BLaER1 (cell line): Measurements from ENCODE around the gene LYL1.
A peak's percentile ranks its signal among the peaks of the same experiment; 100 is the strongest.

ENCODE experiments used
- H3K27ac ChIP-seq: shearing (Covaris generic); formaldehyde crosslinking; 2 replicates; pipeline ENCODE4 v1.8.1; 2022
- H3K27me3 ChIP-seq: shearing (Covaris generic); formaldehyde crosslinking; 2 replicates; pipeline ENCODE4 v1.8.1; 2022
- H3K36me3 ChIP-seq: shearing (Covaris generic); formaldehyde crosslinking; 2 replicates; pipeline ENCODE4 v1.8.1; 2022
- H3K4me1 ChIP-seq: shearing (Covaris generic); formaldehyde crosslinking; 2 replicates; pipeline ENCODE4 v1.8.1; 2022
- H3K4me2 ChIP-seq: shearing (Covaris generic); formaldehyde crosslinking; 2 replicates; pipeline ENCODE4 v1.8.1; 2022
- H3K4me3 ChIP-seq: shearing (Covaris generic); formaldehyde crosslinking; 2 replicates; pipeline ENCODE4 v1.8.1; 2022
- H3K9ac ChIP-seq: shearing (Covaris generic); formaldehyde crosslinking; 2 replicates; pipeline ENCODE4 v1.8.1; 2022
- H3K9me3 ChIP-seq: shearing (Covaris generic); formaldehyde crosslinking; 2 replicates; pipeline ENCODE4 v1.8.1; 2022
- H4K20me1 ChIP-seq: shearing (Covaris generic); formaldehyde crosslinking; 2 replicates; pipeline ENCODE4 v1.8.1; 2022
- Cebpa-rat ChIP-seq: shearing (Covaris generic); IDR thresholded peaks from 2 replicates; pipeline ENCODE4 v1.8.1; 2022

The LYL1 gene

DNA sequence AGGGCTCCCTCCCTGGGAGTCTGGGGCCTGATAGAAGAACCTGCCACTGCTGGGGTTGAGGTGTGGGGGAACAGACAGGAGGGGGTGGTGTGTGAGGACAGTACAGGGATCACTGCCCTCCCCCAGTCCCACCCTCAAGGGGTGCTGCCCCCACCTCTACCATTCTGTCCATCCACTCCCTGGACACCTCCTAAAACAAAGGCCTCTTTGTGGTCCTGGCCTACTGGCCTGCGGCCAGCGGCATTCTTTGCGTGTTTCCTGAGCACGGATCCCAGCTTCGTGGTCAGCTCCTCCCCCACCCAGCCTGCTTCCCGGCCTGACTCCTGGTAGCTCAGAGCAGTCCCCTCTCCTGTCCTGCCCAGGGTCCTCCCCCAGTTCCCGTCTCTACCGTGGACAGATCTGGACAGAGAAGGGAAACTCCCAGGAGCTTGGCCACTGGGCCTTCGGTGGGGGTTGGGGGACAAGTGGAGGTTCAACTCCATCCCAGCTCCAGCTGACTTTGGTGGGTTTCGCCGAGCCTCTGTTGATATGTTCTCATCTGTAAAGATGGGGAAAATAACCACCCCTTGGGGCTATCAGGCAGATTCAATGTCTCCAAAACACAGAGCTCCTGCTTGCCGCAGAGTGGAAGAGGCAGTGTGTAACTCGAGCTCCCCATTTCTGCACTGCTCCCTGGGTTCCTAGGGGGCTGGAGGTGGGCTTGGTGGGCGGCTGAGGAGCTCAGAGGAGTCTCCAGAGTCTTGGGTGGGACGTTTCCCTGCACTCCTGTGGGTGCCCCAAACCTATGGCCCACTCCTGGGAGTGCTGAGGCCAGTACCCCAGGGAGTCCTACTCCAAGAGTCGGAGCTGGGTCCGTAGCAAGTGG is 48.7 kb downstream of the LYL1 start:
- H3K27me3 ChIP-seq, result no peaks in the 10 kb centered on the region
- peak overlapping the region; percentile 25 for H3K9ac ChIP-seq
- peak overlapping the region; percentile 71 for H3K4me2 ChIP-seq
- H3K4me1 ChIP-seq, result peaks cover 84% of the 10 kb centered on the region
- peaks cover 99% of the 10 kb centered on the region for H4K20me1 ChIP-seq
- H3K4me3 ChIP-seq, result no peak overlapping the region
- peak overlapping the region; percentile 51; the same call in 1 of the 2 replicates for H3K27ac ChIP-seq
- no peaks in the 10 kb centered on the region for H3K9me3 ChIP-seq
- no peak for TF ChIP-seq Cebpa-rat
- peaks cover 10% of the 10 kb centered on the region; the same call in 1 of the 2 replicates for H3K36me3 ChIP-seq

DNA sequence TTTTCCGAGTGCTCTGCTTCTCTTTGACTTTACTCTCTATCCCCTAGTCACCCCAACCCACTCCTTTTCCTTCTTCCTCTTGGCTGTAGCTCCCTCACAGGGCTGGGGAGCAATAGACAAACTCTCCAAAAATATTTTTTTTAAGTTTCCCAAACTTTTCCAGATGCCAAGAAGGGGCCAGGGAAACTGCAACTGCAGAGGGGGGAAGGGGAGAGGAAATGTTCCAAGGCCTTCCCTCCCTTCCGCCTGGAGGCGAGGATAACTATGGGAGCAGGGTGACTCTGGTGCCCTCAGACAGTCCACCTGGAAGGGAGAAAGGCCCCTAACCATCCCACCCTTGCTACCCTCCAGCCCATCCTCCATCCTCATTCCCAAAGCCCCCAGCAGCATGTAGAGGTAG is 49.4 kb downstream of the LYL1 start:
- peak overlapping the region; percentile 21; the same call in 1 of the 2 replicates for H3K9ac ChIP-seq
- H4K20me1 ChIP-seq, result peaks cover 99% of the 10 kb centered on the region
- H3K27me3 ChIP-seq, result no peaks in the 10 kb centered on the region
- 0 out of 2 replicates have a peak overlapping the region, but pooled peaks have one; percentile 18 for H3K27ac ChIP-seq
- H3K36me3 ChIP-seq, result peaks cover 10% of the 10 kb centered on the region; the same call in 1 of the 2 replicates
- H3K4me2 ChIP-seq, result peak overlapping the region; percentile 71
- no peak overlapping the region for H3K4me3 ChIP-seq
- H3K4me1 ChIP-seq, result peaks cover 91% of the 10 kb centered on the region
- no peaks in the 10 kb centered on the region for H3K9me3 ChIP-seq
- TF ChIP-seq Cebpa-rat, result no peak

DNA sequence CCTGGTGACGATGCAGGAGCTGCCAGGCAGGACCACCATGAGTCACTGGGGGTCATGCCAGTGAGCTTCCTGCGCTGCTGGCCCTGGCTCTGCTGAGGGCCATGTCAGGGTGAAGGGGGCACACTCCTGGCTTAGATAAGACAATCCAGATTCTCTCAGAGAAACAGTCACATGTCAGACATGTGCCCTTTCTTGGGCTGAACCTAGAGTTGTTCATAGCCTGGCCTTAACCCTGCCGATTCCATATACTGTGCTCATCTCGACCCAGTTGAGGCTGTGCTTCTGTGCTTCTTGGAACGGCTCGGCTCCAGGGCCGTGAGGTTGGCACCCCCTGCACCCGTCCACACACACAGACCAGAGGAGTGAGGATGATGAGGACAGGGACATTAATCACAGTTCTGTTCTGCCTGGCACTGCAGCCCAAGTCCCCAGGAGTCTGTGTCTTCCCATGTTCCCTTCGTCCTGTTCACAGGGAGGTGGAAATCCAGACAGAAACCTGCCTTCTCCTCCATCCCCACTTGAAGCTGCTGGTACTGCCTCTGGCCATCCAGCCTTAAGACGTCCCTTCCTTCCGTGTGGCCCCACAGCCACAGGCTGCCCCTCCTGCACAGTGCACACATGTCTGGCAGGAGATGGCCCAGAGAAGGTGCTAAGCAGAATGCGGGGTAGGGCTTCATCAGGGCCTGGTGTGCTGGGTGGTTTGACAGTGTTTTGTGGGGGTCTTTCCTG is 50.0 kb downstream of the LYL1 start:
- Histone ChIP-seq H4K20me1 (peaks cover 99% of the 10 kb centered on the region), H3K36me3 (peaks cover 17% of the 10 kb centered on the region), H3K27me3 (no peaks in the 10 kb centered on the region), H3K9me3 (no peaks in the 10 kb centered on the region), H3K4me1 (peaks cover 95% of the 10 kb centered on the region), H3K27ac (peak overlapping the region; percentile 18; the same call in 1 of the 2 replicates), H3K4me2 (peak overlapping the region; percentile 82), H3K4me3 (no peak overlapping the region), H3K9ac (no peak overlapping the region; the same call in 1 of the 2 replicates)
- TF ChIP-seq Cebpa-rat, result no peak

DNA sequence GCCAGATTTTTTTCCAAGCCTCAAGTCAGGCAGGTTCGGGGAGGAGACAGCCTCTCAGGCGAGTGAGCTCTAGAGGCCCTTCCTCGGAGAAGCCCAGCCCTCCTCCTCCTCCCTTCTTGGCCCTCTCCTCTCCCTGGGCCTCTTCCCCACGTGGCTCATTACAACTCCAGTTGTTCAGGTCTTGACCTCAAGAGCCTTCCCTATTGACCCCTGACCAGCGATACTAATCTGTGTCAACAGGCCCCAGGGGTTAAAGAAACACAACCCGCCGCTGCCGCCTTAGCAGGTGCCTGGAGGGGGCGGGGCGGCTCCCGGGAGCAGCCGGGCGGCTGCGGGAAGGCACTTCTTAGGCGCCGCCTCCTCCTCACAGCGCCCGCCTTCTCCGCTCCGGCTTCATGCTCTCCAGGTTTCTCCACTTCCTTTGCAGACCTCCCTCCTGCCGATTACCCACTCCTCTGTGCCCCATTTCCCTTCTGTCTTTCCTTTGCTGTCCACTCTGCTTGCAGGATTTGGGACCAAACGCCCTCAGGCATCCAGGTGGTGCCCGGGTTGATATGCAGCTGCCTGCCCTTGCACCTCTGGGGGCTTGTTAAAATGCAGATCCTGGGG is 51.0 kb downstream of the LYL1 start:
- Histone ChIP-seq H3K4me2 (peak overlapping the region; percentile 82), H3K27me3 (no peaks in the 10 kb centered on the region), H3K27ac (peak overlapping the region; percentile 32; the same call in 1 of the 2 replicates), H3K4me3 (0 out of 2 replicates have a peak overlapping the region, but pooled peaks have one; percentile 3), H4K20me1 (peaks cover 99% of the 10 kb centered on the region), H3K9me3 (no peaks in the 10 kb centered on the region), H3K9ac (peak overlapping the region; percentile 7; the same call in 1 of the 2 replicates), H3K36me3 (peaks cover 25% of the 10 kb centered on the region), H3K4me1 (peaks cover 86% of the 10 kb centered on the region)
- no peak for TF ChIP-seq Cebpa-rat

DNA sequence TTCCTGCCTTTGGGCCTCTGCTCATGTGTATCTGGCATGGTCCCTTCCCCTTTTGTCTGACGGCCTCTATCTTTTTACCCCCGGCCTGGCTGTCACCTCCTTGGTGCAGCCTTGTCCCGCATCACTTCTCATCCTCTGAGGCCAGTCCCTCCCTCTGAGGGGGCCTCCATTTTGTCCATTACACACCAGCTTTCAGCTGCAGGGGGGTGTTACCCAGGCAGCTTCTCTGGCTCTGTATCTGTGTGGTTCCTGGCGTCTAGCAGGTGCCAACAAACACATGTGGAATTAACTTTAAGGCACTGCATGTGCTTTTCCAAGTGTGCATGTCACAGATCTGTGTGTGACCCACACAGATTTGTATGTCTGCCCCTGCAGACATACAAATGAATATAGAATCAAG is 52.4 kb downstream of the LYL1 start:
- peaks cover 39% of the 10 kb centered on the region for H3K36me3 ChIP-seq
- H3K27ac ChIP-seq, result no peak overlapping the region

More for the DNA sequence above, 52.4 kb downstream of the LYL1 start:
- H3K4me1 ChIP-seq, result peaks cover 72% of the 10 kb centered on the region
- no peaks in the 10 kb centered on the region for H3K27me3 ChIP-seq
- peaks cover 99% of the 10 kb centered on the region for H4K20me1 ChIP-seq
- H3K9ac ChIP-seq, result no peak overlapping the region; the same call in 1 of the 2 replicates
- H3K4me3 ChIP-seq, result no peak overlapping the region
- no peak for TF ChIP-seq Cebpa-rat
- H3K9me3 ChIP-seq, result no peaks in the 10 kb centered on the region
- H3K4me2 ChIP-seq, result peak overlapping the region; percentile 82
